ENCODE results near the gene ATP23. TPM values are rescaled to one million over a fixed set of nuclear protein-coding genes. Genes with fewer than 3 reads are reported as not detected.

ATP23 gene
- total RNA-seq, result 6.2 TPM
- long read RNA-seq, transcript ATP23-201 (6 exons, 1,245 nt), result major isoform, 9 of 9 reads
- long read RNA-seq, partial matches to known transcripts, result 0 of 9 reads
- long read RNA-seq, other reads (novel, unspliced or antisense), result 0 of 9 reads

DNA sequence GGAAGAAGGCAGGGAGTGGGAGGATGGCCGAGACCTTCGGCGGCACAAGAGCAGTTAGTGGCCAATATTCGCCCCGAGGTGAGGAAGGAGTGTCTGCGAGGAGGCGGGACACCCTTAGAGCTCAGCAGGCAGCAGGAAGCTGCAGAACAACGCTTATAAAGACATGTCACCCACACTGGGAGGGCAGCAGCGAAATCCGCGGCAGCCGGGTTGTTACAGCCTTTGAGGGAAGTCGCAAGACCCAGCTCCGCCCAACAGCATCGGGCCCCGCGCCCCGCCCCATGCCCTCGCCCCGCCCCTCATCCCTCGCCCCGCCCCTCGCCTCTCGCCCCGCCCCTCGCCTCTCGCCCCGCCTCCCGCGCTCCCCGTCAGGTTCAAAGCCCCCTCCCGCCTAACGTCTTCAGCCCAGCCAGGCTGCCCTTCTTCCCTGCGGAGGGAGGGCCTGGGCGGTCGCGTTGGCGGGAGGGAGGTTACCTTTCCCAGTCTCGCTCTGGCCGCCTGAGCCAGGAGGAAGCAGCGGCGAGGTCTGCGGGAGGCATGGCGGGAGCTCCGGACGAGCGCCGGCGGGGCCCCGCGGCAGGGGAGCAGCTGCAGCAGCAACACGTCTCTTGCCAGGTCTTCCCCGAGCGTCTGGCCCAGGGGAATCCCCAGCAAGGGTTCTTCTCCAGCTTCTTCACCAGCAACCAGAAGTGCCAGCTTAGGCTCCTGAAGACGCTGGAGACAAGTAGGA lies at the start of gene ATP23:
Gene ATP23 (plus strand): TSS at position 403 of the 730 bp plus-strand sequence. CDS start 135 bp downstream, at position 538.
- no peaks in the 10 kb centered on the region for H3K9me3 ChIP-seq
- H3K27me3 ChIP-seq, result no peaks in the 10 kb centered on the region
- H3K27ac ChIP-seq, result peak within 1 kb of the TSS; percentile 90
- no peaks in the 10 kb centered on the region for H3K36me3 ChIP-seq
- TF ChIP-seq, protein P1, sequence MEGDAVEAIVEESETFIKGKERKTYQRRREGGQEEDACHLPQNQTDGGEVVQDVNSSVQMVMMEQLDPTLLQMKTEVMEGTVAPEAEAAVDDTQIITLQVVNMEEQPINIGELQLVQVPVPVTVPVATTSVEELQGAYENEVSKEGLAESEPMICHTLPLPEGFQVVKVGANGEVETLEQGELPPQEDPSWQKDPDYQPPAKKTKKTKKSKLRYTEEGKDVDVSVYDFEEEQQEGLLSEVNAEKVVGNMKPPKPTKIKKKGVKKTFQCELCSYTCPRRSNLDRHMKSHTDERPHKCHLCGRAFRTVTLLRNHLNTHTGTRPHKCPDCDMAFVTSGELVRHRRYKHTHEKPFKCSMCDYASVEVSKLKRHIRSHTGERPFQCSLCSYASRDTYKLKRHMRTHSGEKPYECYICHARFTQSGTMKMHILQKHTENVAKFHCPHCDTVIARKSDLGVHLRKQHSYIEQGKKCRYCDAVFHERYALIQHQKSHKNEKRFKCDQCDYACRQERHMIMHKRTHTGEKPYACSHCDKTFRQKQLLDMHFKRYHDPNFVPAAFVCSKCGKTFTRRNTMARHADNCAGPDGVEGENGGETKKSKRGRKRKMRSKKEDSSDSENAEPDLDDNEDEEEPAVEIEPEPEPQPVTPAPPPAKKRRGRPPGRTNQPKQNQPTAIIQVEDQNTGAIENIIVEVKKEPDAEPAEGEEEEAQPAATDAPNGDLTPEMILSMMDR (IDR thresholded peaks at IDR 0.05), result no peak
- ATAC-seq (peak; percentile 96), DNase-seq (peak; percentile 97)
- H3K4me3 ChIP-seq, result peak within 1 kb of the TSS; percentile 78
- H3K4me1 ChIP-seq, result peaks cover 8% of the 10 kb centered on the region
- intact Hi-C loops (cut with DNase I), result no loop called here

DNA sequence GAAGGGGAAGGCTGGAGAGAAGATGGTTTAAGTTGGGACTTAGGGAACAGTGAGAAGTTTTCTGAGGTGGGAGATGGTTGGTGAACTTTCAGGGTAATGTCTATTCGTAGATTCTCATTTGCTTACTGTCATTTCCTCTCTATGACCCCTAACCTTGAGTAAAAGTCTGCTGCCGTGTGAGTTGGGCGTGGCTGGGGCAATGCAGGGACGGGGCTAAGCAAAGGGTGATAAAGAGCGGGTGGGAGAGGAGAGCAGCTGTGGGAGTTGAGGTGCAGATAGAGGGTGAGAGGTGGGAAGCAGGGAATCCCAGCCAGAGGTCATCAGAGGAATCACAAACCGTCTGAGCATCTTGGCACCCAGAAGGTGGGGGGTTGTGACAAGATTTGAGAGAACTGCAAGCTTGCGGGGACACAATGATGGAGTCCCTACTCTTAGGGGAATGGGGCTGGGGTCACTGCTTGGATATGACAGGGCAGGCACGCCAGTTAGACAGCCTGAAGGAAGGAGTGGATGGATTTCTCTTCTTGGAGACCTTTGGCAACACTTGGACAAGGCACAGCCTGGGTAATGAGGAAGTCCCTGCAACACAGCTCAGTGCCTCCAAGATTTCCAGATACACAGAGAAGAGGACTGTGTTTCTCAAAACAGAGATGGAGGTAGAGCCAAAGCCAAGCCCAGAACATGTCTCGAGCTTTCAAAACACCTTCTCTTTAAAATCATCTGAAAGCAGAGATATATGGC lies 49.0 kb upstream of the ATP23 start:
- Histone ChIP-seq H3K27ac (peak overlapping the region; percentile 99), H3K9me3 (no peaks in the 10 kb centered on the region), H3K27me3 (no peaks in the 10 kb centered on the region), H3K36me3 (no peaks in the 10 kb centered on the region), H3K4me1 (peaks cover 91% of the 10 kb centered on the region), H3K4me3 (no peak overlapping the region)
- ATAC-seq, result no peak
- intact Hi-C loops (cut with DNase I), result no loop called here
- TF ChIP-seq, protein P1 (IDR thresholded peaks at IDR 0.05), result no peak
- no peak for DNase-seq

- no peak overlapping the region for H3K4me3 ChIP-seq
- ATAC-seq (peak; percentile 76), DNase-seq (peak; percentile 93)
- no peaks in the 10 kb centered on the region for H3K36me3 ChIP-seq
- H3K27me3 ChIP-seq, result no peaks in the 10 kb centered on the region
- no peaks in the 10 kb centered on the region for H3K9me3 ChIP-seq
- peak overlapping the region; percentile 99 for H3K27ac ChIP-seq
- TF ChIP-seq, protein P1 (IDR thresholded peaks at IDR 0.05), result peak; percentile 19
- intact Hi-C loops (cut with DNase I), result no loop called here
- peaks cover 91% of the 10 kb centered on the region for H3K4me1 ChIP-seq
These were observed 47.7 kb upstream of the ATP23 start for GRCh38 chr12:57893431-57894353.

GRCh38 chr12:57894399-57895292 lies 46.7 kb upstream of the ATP23 start:
- DNase-seq, result no peak
- TF ChIP-seq, protein P1 (IDR thresholded peaks at IDR 0.05), result no peak
- H3K27ac ChIP-seq, result peak overlapping the region; percentile 99
- intact Hi-C loops (cut with DNase I), result loop anchor here (5.0 kb wide), 1 partner anchor 57 kb away; no protein-coding TSS in a partner anchor
- ATAC-seq, result no peak
- peaks cover 90% of the 10 kb centered on the region for H3K4me1 ChIP-seq
- no peaks in the 10 kb centered on the region for H3K27me3 ChIP-seq
- H3K4me3 ChIP-seq, result no peak overlapping the region
- H3K36me3 ChIP-seq, result no peaks in the 10 kb centered on the region
- H3K9me3 ChIP-seq, result no peaks in the 10 kb centered on the region

Data from upper lobe of right lung (tissue), 1 donor.